Panc1 (cell line): ENCODE measurements around the gene ZFP57. TPM values are rescaled to one million over a fixed set of nuclear protein-coding genes. Genes with fewer than 3 reads are reported as not detected.

Experiments
- ATAC-seq: fragments of 200-7000 bp; cut with Tn5 transposase; 2 replicates; pipeline ENCODE4 v1.9.1; 2020; ENCODE audit warnings: mild to moderate bottlenecking, moderate library complexity
- BruUV-seq: library from RNA; stranded (reverse); fragments of 400-500 nt; replicated peaks from 2 replicates; lab custom pipeline; 2021; lab: Mats Ljungman, UMichigan
- CTCF ChIA-PET: fragments of 300-600 bp; sonication (Branson Sonifier 250); formaldehyde crosslinking; loops from one replicate; lab custom pipeline; 2022; ENCODE audit warnings: antibody characterized with exemption; lab: Charles Lee
- POLR2A ChIA-PET: fragments of 300-600 bp; sonication (Branson Sonifier 250); formaldehyde crosslinking; loops from one replicate; lab custom pipeline; 2022; ENCODE audit warnings: antibody characterized with exemption; lab: Charles Lee
- DNase-seq: peaks from one replicate; pipeline ENCODE4 v3.0.0-alpha.2; 2010; ENCODE audit warnings: low read depth, low spot score
- H3K27ac ChIP-seq: 2 replicates; pipeline ENCODE4 v1.5.1; 2011; ENCODE audit warnings: mild to moderate bottlenecking, low read length, inconsistent platforms
- H3K27me3 ChIP-seq: fragments of 200-500 bp; sonication (Bioruptor generic); 2 replicates; pipeline ENCODE4 v1.6.0; 2014; ENCODE audit warnings: low read length, inconsistent platforms; ENCODE audit not compliant: control insufficient read depth, insufficient read depth
- H3K36me3 ChIP-seq: fragments of 200-500 bp; sonication (Bioruptor generic); 2 replicates; pipeline ENCODE4 v1.5.1; 2014; ENCODE audit warnings: inconsistent platforms, mild to moderate bottlenecking, low read length, moderate library complexity; ENCODE audit not compliant: control insufficient read depth, insufficient read depth
- H3K4me1 ChIP-seq: 2 replicates; pipeline ENCODE4 v1.5.1; 2011; ENCODE audit warnings: inconsistent platforms, mild to moderate bottlenecking, low read length, moderate library complexity; ENCODE audit not compliant: control insufficient read depth, insufficient read depth
- H3K4me3 ChIP-seq, 2 experiments: 2 replicates each; pipeline ENCODE4 v1.5.1; 2011 to 2012; ENCODE audit warnings: low read depth in 2 of 2, low read length in 2 of 2, mild to moderate bottlenecking in 2 of 2, inconsistent platforms in 1 of 2, moderate library complexity in 1 of 2
- H3K9me3 ChIP-seq: fragments of 200-500 bp; sonication (Bioruptor generic); 2 replicates; pipeline ENCODE4 v1.5.1; 2014; ENCODE audit warnings: low read depth, mild to moderate bottlenecking, inconsistent platforms, low read length, moderate library complexity; ENCODE audit not compliant: control insufficient read depth, insufficient read depth
- CTCF ChIP-seq: fragments of 450-650 bp; IDR thresholded peaks from 2 replicates; pipeline ENCODE4 v1.5.1; 2017; ENCODE audit warnings: mild to moderate bottlenecking
- POLR2AphosphoS5 ChIP-seq: IDR thresholded peaks from 2 replicates; pipeline ENCODE4 v1.6.1; 2012; ENCODE audit warnings: mild to moderate bottlenecking, low read depth, low read length, moderate library complexity
- REST ChIP-seq, 2 experiments: IDR thresholded peaks; 2 replicates each; pipeline ENCODE4 v1.6.1; 2011 to 2012; ENCODE audit warnings: low read depth in 2 of 2, control low read depth in 1 of 2, low read length in 1 of 2, mild to moderate bottlenecking in 1 of 2, moderate library complexity in 1 of 2; ENCODE audit not compliant: insufficient read depth in 1 of 2
- SIN3A ChIP-seq: IDR thresholded peaks from 2 replicates; pipeline ENCODE4 v1.6.1; 2012; ENCODE audit warnings: low read depth, mild to moderate bottlenecking, low read length, moderate library complexity, borderline replicate concordance; ENCODE audit not compliant: insufficient read depth
- TCF7L2 ChIP-seq: IDR thresholded peaks from 2 replicates; pipeline ENCODE4 v1.6.1; 2011; ENCODE audit warnings: mild to moderate bottlenecking, low read depth, low read length, inconsistent platforms
- in situ Hi-C: cut with HindIII; loops from 2 replicates; pipeline ENCODE4 v1.10.0; 2016; ENCODE audit warnings: low sequenced_read_pairs, low pct_unique_long_range_greater_than_20kb
- intact Hi-C: fragments of 100-400 bp; cut with micrococcal nuclease; formaldehyde crosslinking; loops from one replicate; pipeline ENCODE4 v1.10.0; 2022; ENCODE audit not compliant: unreplicated experiment
- total RNA-seq: library from RNA; stranded (reverse); gene quantifications from one replicate; pipeline ENCODE4 v1.2.1, GENCODE V29; 2021; ENCODE audit not compliant: unreplicated experiment

Gene ZFP57
- total RNA-seq, 1 experiment from 2014 or later, result not detected

- BruUV-seq, result no TSS peak
- Histone ChIP-seq H3K4me1 (no peaks in the 10 kb centered on the region), H3K9me3 (no peaks in the 10 kb centered on the region), H3K36me3 (no peaks in the 10 kb centered on the region; the same call in 1 of the 2 replicates), H3K4me3 (peak overlapping the region; percentile 49 to 51), H3K27me3 (peaks cover 7% of the 10 kb centered on the region; the same call in 1 of the 2 replicates), H3K27ac (no peak overlapping the region)
- intact Hi-C loops, result no loop called here
- in situ Hi-C loops, result no loop called here
- TF ChIP-seq TCF7L2 (no peak), REST (IDR thresholded peaks at IDR 0.05; ENCODE audit: insufficient read depth in 1 of 2, low read depth in 2 of 2, low read length in 1 of 2) (no peak), SIN3A (no peak), CTCF (no peak), POLR2AphosphoS5 (no peak)
- POLR2A ChIA-PET, result no interaction called here
- DNase-seq, result no peak
- CTCF ChIA-PET, result no interaction called here
- ATAC-seq, result peak; percentile 68
Measured at GRCh38 chr6:29723666-29724588, 43.0 kb upstream of the ZFP57 start.

GRCh38 chr6:29723262-29723665 is 42.3 kb upstream of the ZFP57 start, which contains the start of gene HLA-F:
Gene HLA-F (plus strand): TSS chr6:29723434. CDS start chr6:29723464, 30 bp downstream.
- CTCF ChIA-PET, result no interaction called here

More at GRCh38 chr6:29723262-29723665, 42.3 kb upstream of the ZFP57 start, which contains the start of gene HLA-F:
- DNase-seq (no peak), ATAC-seq (peak; percentile 96)
- no TSS peak for BruUV-seq
- Histone ChIP-seq H3K36me3 (no peaks in the 10 kb centered on the region; the same call in 1 of the 2 replicates), H3K27ac (no peak within 1 kb of the TSS), H3K4me3 (peak within 1 kb of the TSS; percentile 49 to 51), H3K9me3 (no peaks in the 10 kb centered on the region), H3K27me3 (peaks cover 7% of the 10 kb centered on the region; the same call in 1 of the 2 replicates), H3K4me1 (no peaks in the 10 kb centered on the region)
- intact Hi-C loops, result no loop called here
- POLR2A ChIA-PET, result no interaction called here
- in situ Hi-C loops, result no loop called here
- no peak for TF ChIP-seq TCF7L2
- TF ChIP-seq POLR2AphosphoS5, result no peak
- no peak for TF ChIP-seq SIN3A
- TF ChIP-seq CTCF, result no peak
